Mesenchymal stem cell (in vitro differentiated cells and primary cell): ENCODE results near the gene MAP7.

ENCODE experiments used
- DNase-seq: peaks from one replicate; pipeline ENCODE4 v3.0.0-alpha.2; 2013
- H2AFZ ChIP-seq: one replicate; pipeline ENCODE4 v1.6.1; 2013; ENCODE audit warnings: low read depth, mild to moderate bottlenecking, control low read depth, inconsistent platforms, low read length, moderate library complexity
- H2AK5ac ChIP-seq: 2 replicates; pipeline ENCODE4 v1.6.1; 2013; ENCODE audit warnings: low read length, moderate library complexity, mild to moderate bottlenecking, inconsistent platforms; ENCODE audit not compliant: severe bottlenecking
- H2BK120ac ChIP-seq: one replicate; pipeline ENCODE4 v1.6.1; 2013; ENCODE audit warnings: low read depth, mild to moderate bottlenecking, inconsistent platforms, low read length, moderate library complexity
- H2BK12ac ChIP-seq, 2 experiments: one replicate each; pipeline ENCODE4 v1.6.1; 2013; ENCODE audit warnings: inconsistent platforms in 2 of 2, low read length in 2 of 2, mild to moderate bottlenecking in 2 of 2, moderate library complexity in 2 of 2, control low read depth in 1 of 2
- H2BK15ac ChIP-seq: one replicate; pipeline ENCODE4 v1.6.1; 2013; ENCODE audit warnings: mild to moderate bottlenecking, low read depth, inconsistent platforms; ENCODE audit not compliant: poor library complexity, severe bottlenecking
- H2BK5ac ChIP-seq: 2 replicates; pipeline ENCODE4 v1.6.1; 2013; ENCODE audit warnings: low read depth, mild to moderate bottlenecking, low read length, control low read depth, inconsistent platforms; ENCODE audit not compliant: poor library complexity, severe bottlenecking
- H3K14ac ChIP-seq, 2 experiments: one replicate each; pipeline ENCODE4 v1.6.1; 2013; ENCODE audit warnings: inconsistent platforms in 2 of 2, low read length in 2 of 2, control low read depth in 1 of 2, mild to moderate bottlenecking in 1 of 2, moderate library complexity in 1 of 2
- H3K18ac ChIP-seq, 2 experiments: one replicate each; pipeline ENCODE4 v1.6.1; 2013; ENCODE audit warnings: inconsistent platforms in 2 of 2, low read length in 2 of 2, control low read depth in 1 of 2, low read depth in 1 of 2, mild to moderate bottlenecking in 1 of 2
- H3K23ac ChIP-seq, 2 experiments: one replicate each; pipeline ENCODE4 v1.6.1; 2013; ENCODE audit warnings: inconsistent platforms in 2 of 2, low read length in 2 of 2, mild to moderate bottlenecking in 2 of 2, moderate library complexity in 2 of 2, control low read depth in 1 of 2
- H3K27ac ChIP-seq: 2 replicates; pipeline ENCODE4 v1.5.1; 2013; ENCODE audit warnings: mild to moderate bottlenecking, moderate library complexity, low read length, control low read depth, inconsistent platforms; ENCODE audit not compliant: poor library complexity, severe bottlenecking
- H3K27me3 ChIP-seq, 2 experiments: 2 replicates each; pipeline versions ENCODE4 v1.6.1 to v1.7.0; 2013; ENCODE audit warnings: low read length in 2 of 2, mild to moderate bottlenecking in 2 of 2, moderate library complexity in 2 of 2, control low read depth in 1 of 2, inconsistent platforms in 1 of 2; ENCODE audit not compliant: control insufficient read depth in 1 of 2, insufficient read depth in 1 of 2
- H3K36me3 ChIP-seq, 2 experiments: 2 replicates each; pipeline versions ENCODE4 v1.6.1 to v1.7.0; 2013; ENCODE audit warnings: low read length in 2 of 2, control low read depth in 1 of 2, inconsistent platforms in 1 of 2, low read depth in 1 of 2, mild to moderate bottlenecking in 1 of 2; ENCODE audit not compliant: insufficient read depth in 2 of 2, control insufficient read depth in 1 of 2
- H3K4ac ChIP-seq, 2 experiments: one replicate each; pipeline ENCODE4 v1.6.1; 2013; ENCODE audit warnings: inconsistent platforms in 2 of 2, low read length in 2 of 2, mild to moderate bottlenecking in 2 of 2, moderate library complexity in 2 of 2, control low read depth in 1 of 2, low read depth in 1 of 2
- H3K4me1 ChIP-seq: 2 replicates; pipeline ENCODE4 v1.6.1; 2013; ENCODE audit warnings: low read depth, low read length, control low read depth; ENCODE audit not compliant: control insufficient read depth, insufficient read depth
- H3K4me2 ChIP-seq: 2 replicates; pipeline ENCODE4 v1.6.1; 2013; ENCODE audit warnings: low read length, mild to moderate bottlenecking, inconsistent platforms; ENCODE audit not compliant: poor library complexity, severe bottlenecking
- H3K4me3 ChIP-seq, 2 experiments: 2 replicates each; pipeline versions ENCODE4 v1.5.1 to v1.7.0; 2013; ENCODE audit warnings: low read length in 2 of 2, mild to moderate bottlenecking in 2 of 2, control low read depth in 1 of 2, low read depth in 1 of 2; ENCODE audit not compliant: insufficient read depth in 1 of 2
- H3K79me1 ChIP-seq: replicated peaks from 2 replicates; pipeline ENCODE4 v1.6.1; 2013; ENCODE audit warnings: mild to moderate bottlenecking, control low read depth, low read length, inconsistent platforms; ENCODE audit not compliant: poor library complexity, severe bottlenecking
- H3K9ac ChIP-seq: 2 replicates; pipeline ENCODE4 v1.7.0; 2013; ENCODE audit warnings: mild to moderate bottlenecking, low read length, moderate library complexity
- H3K9me3 ChIP-seq: 2 replicates; pipeline ENCODE4 v1.7.0; 2013; ENCODE audit warnings: mild to moderate bottlenecking, low read length; ENCODE audit not compliant: control insufficient read depth
- H4K8ac ChIP-seq: one replicate; pipeline ENCODE4 v1.6.1; 2013; ENCODE audit warnings: inconsistent platforms, mild to moderate bottlenecking, low read length, moderate library complexity
- H4K91ac ChIP-seq: one replicate; pipeline ENCODE4 v1.6.1; 2013; ENCODE audit warnings: mild to moderate bottlenecking, low read length, inconsistent platforms
- WGBS: methylation state at CpG from one replicate; pipeline ENCODE4 v1.1.7; 2013; ENCODE audit warnings: mixed read lengths; 5-methylcytosine and 5-hydroxymethylcytosine counted together

The MAP7 gene

GRCh38 chr6:136464874-136465273 is 85.3 kb downstream of the MAP7 start:
- no peak overlapping the region for H4K8ac ChIP-seq
- H3K36me3 ChIP-seq = no peaks in the 10 kb centered on the region
- no peak overlapping the region for H2AFZ ChIP-seq
- no peaks in the 10 kb centered on the region for H3K27me3 ChIP-seq
- H3K4me3 ChIP-seq = no peak overlapping the region
- H2AK5ac ChIP-seq = no peak overlapping the region
- H3K9me3 ChIP-seq = no peaks in the 10 kb centered on the region
- 92% methylated on average over 1 of the region's 4 CpGs for WGBS
- H2BK5ac ChIP-seq = no peak overlapping the region
- no peaks in the 10 kb centered on the region for H3K4me1 ChIP-seq
- H3K23ac ChIP-seq = no peak overlapping the region
- no peak overlapping the region for H3K18ac ChIP-seq
- H4K91ac ChIP-seq = no peak overlapping the region
- no peak overlapping the region for H3K4ac ChIP-seq
- H3K14ac ChIP-seq = no peak overlapping the region
- no peak overlapping the region for H3K27ac ChIP-seq
- no peak for DNase-seq
- no peak overlapping the region for H3K9ac ChIP-seq
- H3K79me1 ChIP-seq = no peaks in the 10 kb centered on the region
- no peak overlapping the region for H2BK12ac ChIP-seq
- H3K4me2 ChIP-seq = no peak overlapping the region
- H2BK120ac ChIP-seq = no peak overlapping the region
- no peak overlapping the region for H2BK15ac ChIP-seq

DNA sequence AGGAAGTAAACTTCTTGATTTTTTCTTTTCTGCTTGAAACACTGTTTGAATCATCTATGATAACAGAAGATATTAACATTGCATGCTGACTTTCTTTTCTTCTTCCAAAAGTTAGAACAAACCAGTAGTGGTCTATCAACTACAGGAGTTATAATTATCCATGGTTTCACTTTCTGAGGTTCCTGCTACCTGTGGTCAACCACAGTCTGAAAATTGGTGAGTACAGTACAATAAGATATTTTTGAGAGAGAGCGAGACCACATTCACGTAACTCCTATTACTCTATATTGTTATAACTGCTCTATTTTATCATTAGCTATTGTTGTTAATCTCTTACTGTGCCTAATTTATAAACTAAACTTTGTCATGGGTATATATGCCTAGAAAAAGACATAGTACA is 86.1 kb downstream of the MAP7 start:
- Histone ChIP-seq H3K4me3 (no peak overlapping the region), H4K8ac (no peak overlapping the region), H2BK5ac (no peak overlapping the region), H3K27me3 (no peaks in the 10 kb centered on the region), H3K18ac (no peak overlapping the region), H3K14ac (no peak overlapping the region), H3K4me2 (no peak overlapping the region), H3K9me3 (no peaks in the 10 kb centered on the region), H4K91ac (no peak overlapping the region), H3K23ac (no peak overlapping the region), H2AFZ (no peak overlapping the region), H2BK120ac (no peak overlapping the region), H3K9ac (no peak overlapping the region), H2BK15ac (no peak overlapping the region), H3K4ac (no peak overlapping the region), H2BK12ac (no peak overlapping the region), H3K27ac (no peak overlapping the region), H3K79me1 (no peaks in the 10 kb centered on the region), H2AK5ac (no peak overlapping the region), H3K36me3 (no peaks in the 10 kb centered on the region), H3K4me1 (no peaks in the 10 kb centered on the region)
- WGBS = no CpG with 5 or more reads among the region's 2 CpGs
- DNase-seq = no peak

GRCh38 chr6:136463743-136464142 is 86.5 kb downstream of the MAP7 start:
- Histone ChIP-seq H3K36me3 (no peaks in the 10 kb centered on the region), H3K4me1 (no peaks in the 10 kb centered on the region), H2BK5ac (no peak overlapping the region), H3K4me3 (no peak overlapping the region), H3K4ac (no peak overlapping the region), H2AK5ac (no peak overlapping the region), H2AFZ (no peak overlapping the region), H4K91ac (no peak overlapping the region), H3K27me3 (no peaks in the 10 kb centered on the region), H3K27ac (no peak overlapping the region), H3K9ac (no peak overlapping the region), H3K18ac (no peak overlapping the region), H3K14ac (no peak overlapping the region), H2BK15ac (no peak overlapping the region), H3K4me2 (no peak overlapping the region), H3K9me3 (no peaks in the 10 kb centered on the region), H3K23ac (no peak overlapping the region), H4K8ac (no peak overlapping the region), H2BK120ac (no peak overlapping the region), H2BK12ac (no peak overlapping the region), H3K79me1 (no peaks in the 10 kb centered on the region)
- no peak for DNase-seq
- WGBS = 71% methylated on average over 3 of the region's 4 CpGs

GRCh38 chr6:136446579-136447187 is 103.5 kb downstream of the MAP7 start:
- WGBS = no CpG with 5 or more reads among the region's 2 CpGs
- Histone ChIP-seq H3K9me3 (peaks cover 9% of the 10 kb centered on the region), H2BK5ac (no peak overlapping the region)

More at GRCh38 chr6:136446579-136447187, 103.5 kb downstream of the MAP7 start:
- no peak overlapping the region for H4K91ac ChIP-seq
- no peak overlapping the region for H3K4ac ChIP-seq
- H3K23ac ChIP-seq = no peak overlapping the region
- no peak overlapping the region for H3K18ac ChIP-seq
- H2BK15ac ChIP-seq = no peak overlapping the region
- no peak overlapping the region for H3K9ac ChIP-seq
- H2BK120ac ChIP-seq = no peak overlapping the region
- peaks cover 0 to 3% of the 10 kb centered on the region in 2 experiments for H3K27me3 ChIP-seq
- no peak overlapping the region for H2BK12ac ChIP-seq
- H3K36me3 ChIP-seq = no peaks in the 10 kb centered on the region
- DNase-seq = no peak
- H2AK5ac ChIP-seq = no peak overlapping the region
- H3K4me2 ChIP-seq = no peak overlapping the region
- no peaks in the 10 kb centered on the region for H3K4me1 ChIP-seq
- no peak overlapping the region for H3K4me3 ChIP-seq
- no peak overlapping the region for H4K8ac ChIP-seq
- H3K14ac ChIP-seq = no peak overlapping the region
- H3K27ac ChIP-seq = no peak overlapping the region
- H2AFZ ChIP-seq = no peak overlapping the region
- H3K79me1 ChIP-seq = no peaks in the 10 kb centered on the region
